Stimulated activated effector memory CD8-positive, alpha-beta T cell treated with anti-CD3 and anti-CD28 coated beads, Interleukin-12 subunit alpha, Interleukin-12 subunit beta, amount 100 ng/mL, for 72 hours (primary cell): ENCODE data around the gene NINJ2.

Experiments used
- ATAC-seq: fragments of 150-1000 bp; cut with Tn5 transposase; 2 replicates; pipeline ENCODE4 v1.10.0; 2021
- DNase-seq, 2 donors: peaks; one replicate each; pipeline ENCODE4 v3.0.0; 2021 to 2022; ENCODE audit warnings: low spot score in 2 of 2
- H3K27ac Mint-ChIP-seq: one replicate; pipeline ENCODE4 v1.8.0; 2022; ENCODE audit warnings: mild to moderate bottlenecking, mixed read lengths
- H3K36me3 Mint-ChIP-seq: one replicate; pipeline ENCODE4 v1.8.0; 2022; ENCODE audit warnings: mild to moderate bottlenecking, mixed read lengths
- H3K4me1 Mint-ChIP-seq: one replicate; pipeline ENCODE4 v1.8.0; 2022; ENCODE audit warnings: mixed read lengths
- H3K4me3 Mint-ChIP-seq: one replicate; pipeline ENCODE4 v1.8.0; 2022; ENCODE audit warnings: mild to moderate bottlenecking, mixed read lengths
- H3K9me3 Mint-ChIP-seq: one replicate; pipeline ENCODE4 v1.8.0; 2022; ENCODE audit warnings: mixed read lengths

The NINJ2 gene

GRCh38 chr12:539540-540310 is 123.5 kb downstream of the NINJ2 start:
- no peaks in the 10 kb centered on the region for H3K9me3 Mint-ChIP-seq
- ATAC-seq (no peak), DNase-seq (no peak)
- H3K4me3 Mint-ChIP-seq, result peak overlapping the region; percentile 22
- peak overlapping the region; percentile 86 for H3K27ac Mint-ChIP-seq
- no peaks in the 10 kb centered on the region for H3K36me3 Mint-ChIP-seq
- H3K4me1 Mint-ChIP-seq, result peaks cover 25% of the 10 kb centered on the region

GRCh38 chr12:538731-539539 is 124.3 kb downstream of the NINJ2 start:
- no peak for DNase-seq
- ATAC-seq, result peak; percentile 81
- Mint-ChIP-seq H3K36me3 (no peaks in the 10 kb centered on the region), H3K27ac (peak overlapping the region; percentile 86), H3K9me3 (no peaks in the 10 kb centered on the region), H3K4me1 (peaks cover 20% of the 10 kb centered on the region), H3K4me3 (peak overlapping the region; percentile 22)

- Mint-ChIP-seq H3K9me3 (no peaks in the 10 kb centered on the region), H3K4me1 (peaks cover 21% of the 10 kb centered on the region), H3K4me3 (no peak overlapping the region), H3K27ac (no peak overlapping the region), H3K36me3 (no peaks in the 10 kb centered on the region)
- no peak for DNase-seq
- no peak for ATAC-seq
Observed at GRCh38 chr12:537772-538171, 125.5 kb downstream of the NINJ2 start.

- no peak for DNase-seq
- Mint-ChIP-seq H3K36me3 (no peaks in the 10 kb centered on the region), H3K27ac (no peak overlapping the region), H3K9me3 (peaks cover 5% of the 10 kb centered on the region), H3K4me1 (peaks cover 25% of the 10 kb centered on the region), H3K4me3 (no peak overlapping the region)
- ATAC-seq, result no peak
Observed at GRCh38 chr12:536751-537245, 126.4 kb downstream of the NINJ2 start.

GRCh38 chr12:535396-535795 is 127.8 kb downstream of the NINJ2 start:
- no peak for ATAC-seq
- peaks cover 5% of the 10 kb centered on the region for H3K9me3 Mint-ChIP-seq

GRCh38 chr12:534216-534615 is 129.0 kb downstream of the NINJ2 start:
- Mint-ChIP-seq H3K4me3 (no peak overlapping the region), H3K9me3 (peaks cover 5% of the 10 kb centered on the region), H3K27ac (no peak overlapping the region), H3K4me1 (peaks cover 12% of the 10 kb centered on the region), H3K36me3 (no peaks in the 10 kb centered on the region)
- no peak for DNase-seq
- no peak for ATAC-seq

More at GRCh38 chr12:535396-535795, 127.8 kb downstream of the NINJ2 start:
- no peak overlapping the region for H3K4me3 Mint-ChIP-seq
- no peak for DNase-seq
- peaks cover 23% of the 10 kb centered on the region for H3K4me1 Mint-ChIP-seq
- H3K36me3 Mint-ChIP-seq, result no peaks in the 10 kb centered on the region
- no peak overlapping the region for H3K27ac Mint-ChIP-seq

- H3K36me3 Mint-ChIP-seq, result no peaks in the 10 kb centered on the region
- no peak overlapping the region for H3K27ac Mint-ChIP-seq
- DNase-seq (no peak), ATAC-seq (no peak)
- no peak overlapping the region for H3K4me3 Mint-ChIP-seq
- peaks cover 7% of the 10 kb centered on the region for H3K4me1 Mint-ChIP-seq
- peaks cover 5% of the 10 kb centered on the region for H3K9me3 Mint-ChIP-seq
Observed at GRCh38 chr12:533718-534117, 129.5 kb downstream of the NINJ2 start.

- H3K27ac Mint-ChIP-seq, result no peak overlapping the region
Observed at GRCh38 chr12:532908-533565, 130.2 kb downstream of the NINJ2 start.

GRCh38 chr12:531951-532585 is 131.2 kb downstream of the NINJ2 start:
- Mint-ChIP-seq H3K4me1 (peaks cover 5% of the 10 kb centered on the region), H3K4me3 (no peak overlapping the region), H3K36me3 (no peaks in the 10 kb centered on the region), H3K27ac (no peak overlapping the region), H3K9me3 (peaks cover 5% of the 10 kb centered on the region)
- ATAC-seq (no peak), DNase-seq (no peak)

More at GRCh38 chr12:532908-533565, 130.2 kb downstream of the NINJ2 start:
- no peaks in the 10 kb centered on the region for H3K36me3 Mint-ChIP-seq
- H3K4me1 Mint-ChIP-seq, result peaks cover 5% of the 10 kb centered on the region
- ATAC-seq (peak; percentile 83), DNase-seq (no peak)
- H3K9me3 Mint-ChIP-seq, result peaks cover 5% of the 10 kb centered on the region
- H3K4me3 Mint-ChIP-seq, result no peak overlapping the region

GRCh38 chr12:530821-531220 is 132.4 kb downstream of the NINJ2 start:
- Mint-ChIP-seq H3K9me3 (peaks cover 5% of the 10 kb centered on the region), H3K4me1 (peaks cover 5% of the 10 kb centered on the region), H3K36me3 (no peaks in the 10 kb centered on the region), H3K27ac (no peak overlapping the region), H3K4me3 (no peak overlapping the region)
- ATAC-seq (no peak), DNase-seq (no peak)

- no peak overlapping the region for H3K4me3 Mint-ChIP-seq
- ATAC-seq, result no peak
- peaks cover 5% of the 10 kb centered on the region for H3K4me1 Mint-ChIP-seq
- H3K9me3 Mint-ChIP-seq, result peaks cover 5% of the 10 kb centered on the region
- no peak for DNase-seq
- no peaks in the 10 kb centered on the region for H3K36me3 Mint-ChIP-seq
- H3K27ac Mint-ChIP-seq, result no peak overlapping the region
Observed at GRCh38 chr12:530308-530707, 132.9 kb downstream of the NINJ2 start.

GRCh38 chr12:527729-528128 is 135.5 kb downstream of the NINJ2 start:
- no peak for ATAC-seq
- no peaks in the 10 kb centered on the region for H3K36me3 Mint-ChIP-seq
- no peak overlapping the region for H3K4me3 Mint-ChIP-seq
- H3K27ac Mint-ChIP-seq, result no peak overlapping the region
- peaks cover 4% of the 10 kb centered on the region for H3K4me1 Mint-ChIP-seq
- peaks cover 5% of the 10 kb centered on the region for H3K9me3 Mint-ChIP-seq
- DNase-seq, result no peak

GRCh38 chr12:527241-527640 is 136.0 kb downstream of the NINJ2 start:
- no peak overlapping the region for H3K27ac Mint-ChIP-seq
- no peak overlapping the region for H3K4me3 Mint-ChIP-seq
- no peaks in the 10 kb centered on the region for H3K36me3 Mint-ChIP-seq
- no peak for DNase-seq
- no peaks in the 10 kb centered on the region for H3K4me1 Mint-ChIP-seq
- peaks cover 3% of the 10 kb centered on the region for H3K9me3 Mint-ChIP-seq
- no peak for ATAC-seq

GRCh38 chr12:526089-526488 is 137.2 kb downstream of the NINJ2 start:
- Mint-ChIP-seq H3K9me3 (no peaks in the 10 kb centered on the region), H3K27ac (no peak overlapping the region), H3K36me3 (no peaks in the 10 kb centered on the region), H3K4me3 (no peak overlapping the region), H3K4me1 (no peaks in the 10 kb centered on the region)
- ATAC-seq (no peak), DNase-seq (no peak)
